H1 (cell line): Measurements from ENCODE around the gene RNPEPL1. TPM values are rescaled to one million over a fixed set of nuclear protein-coding genes. Genes with fewer than 3 reads are reported as not detected.

Source experiments
- CTCF ChIA-PET: fragments of 300-600 bp; sonication (Branson Sonifier 250); formaldehyde crosslinking; loops from one replicate; lab custom pipeline; 2021; ENCODE audit not compliant: partially characterized antibody; lab: Charles Lee
- POLR2A ChIA-PET: fragments of 300-600 bp; sonication (Branson Sonifier 250); formaldehyde crosslinking; loops from one replicate; lab custom pipeline; 2021; ENCODE audit warnings: inconsistent platforms; ENCODE audit not compliant: partially characterized antibody; lab: Charles Lee
- DNase-seq, 2 experiments: peaks; one replicate each; pipeline versions ENCODE4 v3.0.0 to v3.0.0-alpha.2; 2010 to 2022; ENCODE audit warnings: low spot score in 2 of 2, low read depth in 1 of 2, mixed read lengths in 1 of 2
- FAIRE-seq: peaks from 2 replicates; lab custom pipeline; 2011; peaks lifted over from hg19 to GRCh38; lab: Jason Lieb, UNC
- H2AFZ ChIP-seq: 2 replicates; pipeline ENCODE4 v1.8.1; 2012; ENCODE audit warnings: low read length, inconsistent platforms
- H2AK5ac ChIP-seq: 2 replicates; pipeline ENCODE4 v1.6.1; 2013; ENCODE audit warnings: low read depth, low read length
- H2BK120ac ChIP-seq: replicated peaks from 2 replicates; pipeline ENCODE3; 2013; ENCODE audit warnings: low read depth, low read length, inconsistent platforms
- H2BK12ac ChIP-seq: 2 replicates; pipeline ENCODE4 v1.6.1; 2013; ENCODE audit warnings: low read depth, low read length
- H2BK15ac ChIP-seq: 2 replicates; pipeline ENCODE4 v1.6.1; 2013; ENCODE audit warnings: low read length
- H2BK20ac ChIP-seq: 2 replicates; pipeline ENCODE4 v1.6.1; 2013; ENCODE audit warnings: low read length
- H2BK5ac ChIP-seq: 2 replicates; pipeline ENCODE4 v1.6.1; 2013; ENCODE audit warnings: low read depth, low read length
- H3K14ac ChIP-seq: 2 replicates; pipeline ENCODE4 v1.6.1; 2013; ENCODE audit warnings: inconsistent platforms; ENCODE audit not compliant: insufficient read length
- H3K18ac ChIP-seq: 2 replicates; pipeline ENCODE4 v1.6.1; 2013; ENCODE audit warnings: low read length; ENCODE audit errors: extremely low read depth
- H3K23ac ChIP-seq: 2 replicates; pipeline ENCODE4 v1.6.1; 2013; ENCODE audit warnings: inconsistent platforms; ENCODE audit not compliant: insufficient read length
- H3K23me2 ChIP-seq: 2 replicates; pipeline ENCODE4 v1.6.1; 2013; ENCODE audit warnings: low read depth, low read length
- H3K27ac ChIP-seq: 2 replicates; pipeline ENCODE4 v1.6.1; 2011; ENCODE audit warnings: low read depth, low read length, inconsistent platforms
- H3K27me3 ChIP-seq, 4 experiments: replicated peaks in 1 of 4; 1 replicate in 1 of 4; 2 replicates in 3 of 4; pipeline versions ENCODE4 v1.6.1 to v1.8.1; 2011 to 2013; ENCODE audit warnings: low read length in 3 of 4, mild to moderate bottlenecking in 3 of 4, inconsistent platforms in 2 of 4, mixed read lengths in 2 of 4, moderate library complexity in 1 of 4; ENCODE audit not compliant: control insufficient read depth in 3 of 4, insufficient read depth in 3 of 4; ENCODE audit errors: extremely low read depth in 1 of 4
- H3K36me3 ChIP-seq, 4 experiments: 2 replicates each; pipeline versions ENCODE4 v1.6.1 to v1.8.1; 2011 to 2013; ENCODE audit warnings: mild to moderate bottlenecking in 4 of 4, low read length in 3 of 4, moderate library complexity in 2 of 4, control low read depth in 1 of 4, inconsistent platforms in 1 of 4; ENCODE audit not compliant: insufficient read depth in 4 of 4, control insufficient read depth in 2 of 4
- H3K4ac ChIP-seq: replicated peaks from 2 replicates; pipeline ENCODE3; 2013; ENCODE audit warnings: low read length, low read depth, mixed read lengths, inconsistent platforms; ENCODE audit not compliant: insufficient read length
- H3K4me1 ChIP-seq, 4 experiments: replicated peaks in 1 of 4; 1 replicate in 1 of 4; 2 replicates in 3 of 4; pipeline versions ENCODE4 v1.6.1 to v1.8.1; 2011 to 2013; ENCODE audit warnings: low read length in 3 of 4, inconsistent platforms in 2 of 4, mixed read lengths in 1 of 4; ENCODE audit not compliant: insufficient read depth in 4 of 4, control insufficient read depth in 3 of 4
- H3K4me2 ChIP-seq, 2 experiments: 2 replicates each; pipeline versions ENCODE4 v1.6.1 to v1.8.1; 2011 to 2013; ENCODE audit warnings: low read depth in 2 of 2, low read length in 2 of 2, control low read depth in 1 of 2, inconsistent platforms in 1 of 2, mild to moderate bottlenecking in 1 of 2; ENCODE audit not compliant: insufficient read depth in 1 of 2
- H3K4me3 ChIP-seq, 4 experiments: fragments of 200-600, 300-600 bp in 1 of 4; sonication (generic), shearing (Covaris generic), sonication (Bioruptor Twin) in 1 of 4; 2 replicates each; pipeline versions ENCODE4 v1.5.1 to v1.8.1; 2011 to 2016; ENCODE audit warnings: low read length in 4 of 4, low read depth in 3 of 4, control low read depth in 2 of 4, inconsistent platforms in 2 of 4, mild to moderate bottlenecking in 2 of 4, mixed read lengths in 1 of 4, moderate library complexity in 1 of 4; ENCODE audit not compliant: insufficient read depth in 2 of 4; ENCODE audit errors: extremely low read depth in 1 of 4
- H3K56ac ChIP-seq: replicated peaks from 2 replicates; pipeline ENCODE3; 2013; ENCODE audit warnings: low read depth, mild to moderate bottlenecking, mixed read lengths, low read length, inconsistent platforms; ENCODE audit not compliant: insufficient read length
- H3K79me1 ChIP-seq: 2 replicates; pipeline ENCODE4 v1.6.1; 2013; ENCODE audit warnings: low read depth, low read length, control low read depth
- H3K79me2 ChIP-seq, 2 experiments: 2 replicates each; pipeline versions ENCODE4 v1.6.1 to v1.8.1; 2012 to 2013; ENCODE audit warnings: low read length in 2 of 2, mild to moderate bottlenecking in 2 of 2, inconsistent platforms in 1 of 2; ENCODE audit not compliant: insufficient read depth in 2 of 2, control insufficient read depth in 1 of 2
- H3K9ac ChIP-seq, 4 experiments: replicated peaks in 1 of 4; 1 replicate in 1 of 4; 2 replicates in 3 of 4; pipeline versions ENCODE4 v1.6.1 to v1.8.1; 2011 to 2013; ENCODE audit warnings: low read depth in 3 of 4, low read length in 3 of 4, control low read depth in 2 of 4, mild to moderate bottlenecking in 2 of 4, moderate library complexity in 2 of 4, inconsistent platforms in 1 of 4; ENCODE audit errors: extremely low read depth in 1 of 4
- H3K9me3 ChIP-seq, 2 experiments: 2 replicates each; pipeline versions ENCODE4 v1.6.1 to v1.8.1; 2012 to 2013; ENCODE audit warnings: mild to moderate bottlenecking in 2 of 2, moderate library complexity in 2 of 2, control low read depth in 1 of 2, inconsistent platforms in 1 of 2, low read depth in 1 of 2, low read length in 1 of 2, mixed read lengths in 1 of 2; ENCODE audit not compliant: insufficient read depth in 2 of 2
- H4K20me1 ChIP-seq, 2 experiments: replicated peaks in 1 of 2; 2 replicates each; pipeline versions ENCODE3 to v1.8.1; 2011 to 2013; ENCODE audit warnings: inconsistent platforms in 2 of 2, low read length in 2 of 2, mild to moderate bottlenecking in 1 of 2; ENCODE audit not compliant: insufficient read depth in 2 of 2, control insufficient read depth in 1 of 2
- H4K5ac ChIP-seq: 2 replicates; pipeline ENCODE4 v1.6.1; 2013; ENCODE audit warnings: low read length, low read depth, mixed read lengths, inconsistent platforms; ENCODE audit not compliant: insufficient read length
- H4K8ac ChIP-seq: 2 replicates; pipeline ENCODE4 v1.8.0; 2013; ENCODE audit warnings: mild to moderate bottlenecking, moderate library complexity, low read length, inconsistent platforms; ENCODE audit not compliant: insufficient read depth; ENCODE audit errors: extremely low read depth
- H4K91ac ChIP-seq: replicated peaks from 2 replicates; pipeline ENCODE3; 2013; ENCODE audit warnings: low read length, mixed read lengths, inconsistent platforms; ENCODE audit not compliant: insufficient read length
- BRCA1 ChIP-seq: IDR thresholded peaks from 2 replicates; pipeline ENCODE4 v1.6.1; 2012; ENCODE audit warnings: low read depth, low read length, improper control_type of control experiment
- HDAC6 ChIP-seq: IDR thresholded peaks from one replicate; pipeline ENCODE4 v1.7.1; 2012; ENCODE audit warnings: low read depth, mild to moderate bottlenecking, inconsistent platforms, low read length, moderate library complexity
- TCF12 ChIP-seq: IDR thresholded peaks from 2 replicates; pipeline ENCODE4 v1.6.1; 2011; ENCODE audit warnings: low read depth, mild to moderate bottlenecking, low read length
- WGBS, 2 experiments: shearing (Covaris generic) in 1 of 2; methylation state at CpG; one replicate each; pipeline versions ENCODE4 v1.1.6 to v1.1.7; 2013 to 2015; ENCODE audit warnings: low lambda C conversion rate in 2 of 2, mixed read lengths in 2 of 2, inconsistent platforms in 1 of 2, low coverage in 1 of 2, missing lambda C conversion rate in 1 of 2; ENCODE audit not compliant: insufficient replicate concordance in 2 of 2, insufficient coverage in 1 of 2, insufficient read length in 1 of 2; ENCODE audit errors: extremely low coverage in 1 of 2, missing lambda C conversion rate in 1 of 2; 5-methylcytosine and 5-hydroxymethylcytosine counted together
- polyA plus RNA-seq, 7 experiments: library from polyadenylated mRNA; depleted of rRNA in 3 of 7; stranded (reverse) in 5 of 7; unstranded in 2 of 7; fragments of >200 nt in 5 of 7; fragments of 200-250 nt in 2 of 7; gene quantifications; 1 replicate in 5 of 7; 2 replicates in 1 of 7; 4 replicates in 1 of 7; pipeline versions ENCODE4 v1.2.1 to v1.2.3, GENCODE V29; 2011 to 2013; ENCODE audit warnings: missing spikeins in 2 of 7, mixed read lengths in 2 of 7
- total RNA-seq: library from RNA; stranded (reverse); fragmentation: NEBNext Ultra II Directional; extraction: Animal tissue kit (Norgen Biotek cat#: 25700); gene quantifications from 2 replicates; pipeline ENCODE4 v1.2.1, GENCODE V29; 2021
- TF ChIP-seq, protein P1 (sequence below): IDR thresholded peaks from 2 replicates; pipeline ENCODE4 v1.6.1; 2012; ENCODE audit warnings: inconsistent platforms

Gene RNPEPL1
- total and polyA plus RNA-seq, 2 of the 8 experiments (the other 6 are each of a cell fraction or from before 2014, with no cell fraction given) = 9.0 to 11.3 TPM

DNA sequence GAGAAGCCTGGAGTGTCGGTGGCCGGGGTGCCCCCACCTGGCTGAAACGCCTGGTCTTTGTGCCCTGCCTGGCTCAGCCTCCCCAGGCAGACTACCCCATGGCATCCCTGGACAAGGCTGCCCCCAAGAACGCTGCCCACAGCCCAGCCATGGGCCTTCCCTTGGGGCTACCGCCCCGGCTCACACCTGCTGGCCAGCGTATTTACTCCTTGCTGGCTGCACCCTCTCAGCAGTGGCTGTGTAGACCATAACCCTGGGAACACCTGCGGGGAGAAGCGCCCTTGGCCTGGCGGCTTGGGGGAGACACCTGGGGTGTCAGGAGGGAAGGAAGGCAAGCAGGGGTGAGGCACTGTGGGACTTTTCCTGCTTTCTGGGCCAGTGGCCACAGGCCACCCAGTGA is 35.6 kb downstream of the RNPEPL1 start:
- Histone ChIP-seq H3K27me3 (0 out of 7 replicates have a peak, but pooled peaks cover 0 to 2% (median 0%) of the 10 kb centered on the region in 4 experiments), H4K91ac (no peak overlapping the region), H4K20me1 (peaks cover 0 to 4% of the 10 kb centered on the region in 2 experiments), H3K23me2 (no peaks in the 10 kb centered on the region), H2BK120ac (no peak overlapping the region), H3K23ac (no peak overlapping the region), H2BK15ac (no peak overlapping the region), H2BK12ac (no peak overlapping the region), H4K8ac (peak overlapping the region; percentile 59; the same call in 1 of the 2 replicates), H3K9ac (no peak overlapping the region), H4K5ac (no peak overlapping the region), H2BK5ac (no peak overlapping the region), H3K79me1 (no peaks in the 10 kb centered on the region), H3K4me2 (no peak overlapping the region), H3K79me2 (no peaks in the 10 kb centered on the region), H3K4me1 (no peaks in the 10 kb centered on the region), H3K27ac (no peak overlapping the region), H3K4me3 (no peak overlapping the region), H3K36me3 (no peaks in the 10 kb centered on the region; a peak in 2 of 8 replicates), H2AK5ac (no peak overlapping the region), H2BK20ac (no peak overlapping the region), H2AFZ (no peak overlapping the region), H3K9me3 (no peaks in the 10 kb centered on the region), H3K4ac (no peak overlapping the region), H3K56ac (no peak overlapping the region), H3K14ac (no peak overlapping the region), H3K18ac (no peak overlapping the region)
- DNase-seq = no peak
- WGBS, 2 experiments = 91% methylated on average over 9 of the region's 10 CpGs; no CpG with 5 or more reads in 1 of the 2 experiments
- CTCF ChIA-PET = interaction anchor here (0.8 to 3.2 kb wide), 11 partner anchors 9 to 82 kb away, joined by 3 to 17 read pairs (median 3); partner anchors contain the start of gene CAPN10
- FAIRE-seq = no peak
- POLR2A ChIA-PET = interaction anchor here (1.1 to 1.5 kb wide), 2 partner anchors 15 to 32 kb away, joined by 3 to 5 read pairs; no protein-coding TSS in a partner anchor
- TF ChIP-seq TCF12 = no peak
- no peak for TF ChIP-seq HDAC6
- TF ChIP-seq, protein P1, sequence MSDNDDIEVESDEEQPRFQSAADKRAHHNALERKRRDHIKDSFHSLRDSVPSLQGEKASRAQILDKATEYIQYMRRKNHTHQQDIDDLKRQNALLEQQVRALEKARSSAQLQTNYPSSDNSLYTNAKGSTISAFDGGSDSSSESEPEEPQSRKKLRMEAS = no peak
- TF ChIP-seq BRCA1 = no peak
